HEK293 (cell line): ENCODE data around the gene VAV2.

Experiments
- PATZ1 ChIP-seq: fragments of 450-650 bp; formaldehyde crosslinking; IDR thresholded peaks from 2 replicates; pipeline ENCODE4 v1.5.1; 2016; ENCODE audit warnings: missing biosample characterization, missing genetic modification characterization
- REST ChIP-seq: fragments of 450-650 bp; formaldehyde crosslinking; IDR thresholded peaks from 2 replicates; pipeline ENCODE4 v1.5.1; 2016; ENCODE audit warnings: missing biosample characterization, missing genetic modification characterization
- ZBTB10 ChIP-seq: fragments of 450-650 bp; formaldehyde crosslinking; IDR thresholded peaks from 2 replicates; pipeline ENCODE4 v1.5.1; 2016; ENCODE audit warnings: missing biosample characterization, missing genetic modification characterization
- ZNF211 ChIP-seq: fragments of 450-650 bp; formaldehyde crosslinking; IDR thresholded peaks from 2 replicates; pipeline ENCODE4 v1.5.1; 2016; ENCODE audit warnings: low read depth, missing biosample characterization, missing genetic modification characterization

GRCh38 chr9:133991214-133991921 lies 756 bp downstream of the VAV2 start:
- TF ChIP-seq PATZ1 (tag by site-specific recombination) (peak; percentile 46; the same call in 1 of the 2 replicates), REST (tag by site-specific recombination) (no peak), ZBTB10 (tag by site-specific recombination) (no peak), ZNF211 (tag by site-specific recombination) (no peak)
